Hepatocyte (in vitro differentiated cells): ENCODE measurements around the gene ADAR.

Experiments
- EZH2 ChIP-seq: fragments of 200-600 bp; sonication (generic); IDR thresholded peaks from 2 replicates; pipeline ENCODE4 v1.6.1; 2016; ENCODE audit warnings: antibody characterized with exemption, mild to moderate bottlenecking, borderline replicate concordance
- EZH2phosphoT487 ChIP-seq: fragments of 200-600 bp; sonication (generic); IDR thresholded peaks from one replicate; pipeline ENCODE4 v1.6.1; 2018; ENCODE audit warnings: antibody characterized with exemption, mild to moderate bottlenecking, low read depth, moderate library complexity; ENCODE audit not compliant: unreplicated experiment, severe bottlenecking
- TF ChIP-seq, protein P1 (sequence below): fragments of 200-600 bp; sonication (generic); IDR thresholded peaks from 2 replicates; pipeline ENCODE4 v1.5.1; 2016; ENCODE audit warnings: antibody characterized with exemption, mild to moderate bottlenecking; ENCODE audit not compliant: poor library complexity

DNA sequence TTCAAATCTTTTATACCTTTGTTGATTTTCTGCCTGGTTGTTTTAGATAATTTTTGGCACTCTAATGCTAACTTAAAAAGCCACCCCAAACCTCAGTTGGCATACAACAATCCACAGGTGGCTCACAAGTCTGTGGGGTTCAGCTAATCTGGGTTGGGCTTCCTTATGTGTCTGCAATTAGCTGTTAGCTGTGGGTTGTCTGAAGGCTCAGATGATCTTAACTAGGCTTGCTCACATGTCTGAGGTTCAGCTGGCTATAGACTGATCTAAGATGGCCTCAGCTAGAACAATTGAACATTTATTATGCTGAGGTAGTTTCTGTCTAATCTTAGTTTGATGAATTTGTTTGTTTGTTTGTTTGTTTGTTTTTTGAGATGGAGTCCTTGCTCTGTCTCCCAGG is 44.9 kb upstream of the ADAR start:
- TF ChIP-seq, protein P1, sequence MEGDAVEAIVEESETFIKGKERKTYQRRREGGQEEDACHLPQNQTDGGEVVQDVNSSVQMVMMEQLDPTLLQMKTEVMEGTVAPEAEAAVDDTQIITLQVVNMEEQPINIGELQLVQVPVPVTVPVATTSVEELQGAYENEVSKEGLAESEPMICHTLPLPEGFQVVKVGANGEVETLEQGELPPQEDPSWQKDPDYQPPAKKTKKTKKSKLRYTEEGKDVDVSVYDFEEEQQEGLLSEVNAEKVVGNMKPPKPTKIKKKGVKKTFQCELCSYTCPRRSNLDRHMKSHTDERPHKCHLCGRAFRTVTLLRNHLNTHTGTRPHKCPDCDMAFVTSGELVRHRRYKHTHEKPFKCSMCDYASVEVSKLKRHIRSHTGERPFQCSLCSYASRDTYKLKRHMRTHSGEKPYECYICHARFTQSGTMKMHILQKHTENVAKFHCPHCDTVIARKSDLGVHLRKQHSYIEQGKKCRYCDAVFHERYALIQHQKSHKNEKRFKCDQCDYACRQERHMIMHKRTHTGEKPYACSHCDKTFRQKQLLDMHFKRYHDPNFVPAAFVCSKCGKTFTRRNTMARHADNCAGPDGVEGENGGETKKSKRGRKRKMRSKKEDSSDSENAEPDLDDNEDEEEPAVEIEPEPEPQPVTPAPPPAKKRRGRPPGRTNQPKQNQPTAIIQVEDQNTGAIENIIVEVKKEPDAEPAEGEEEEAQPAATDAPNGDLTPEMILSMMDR: no peak
- no peak for TF ChIP-seq EZH2
- no peak for TF ChIP-seq EZH2phosphoT487
